ENCODE data around the gene CHMP3. TPM values are rescaled to one million over a fixed set of nuclear protein-coding genes. Genes with fewer than 3 reads are reported as not detected.

CHMP3 gene
- polyA plus RNA-seq, 1 donor from 2014 or later = 31.8 TPM

DNA sequence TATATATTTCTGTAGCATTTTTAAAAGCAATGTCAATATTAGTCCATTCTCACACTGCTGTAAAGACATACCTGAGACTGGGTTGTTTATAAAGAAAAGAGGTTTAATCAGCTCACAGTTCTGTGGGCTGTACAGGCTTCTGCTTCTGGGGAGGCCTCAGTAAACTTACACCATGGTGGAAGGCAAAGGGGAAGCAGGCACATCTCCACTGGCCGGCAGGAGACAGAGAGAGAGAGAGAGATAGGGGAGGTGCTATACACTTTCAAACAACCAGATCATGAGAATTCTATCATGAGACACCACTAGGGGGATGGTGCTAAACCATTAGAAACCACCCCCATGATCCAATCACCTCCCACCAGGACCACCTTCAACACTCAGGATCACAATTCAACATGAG lies 43.1 kb downstream of the CHMP3 start:
- no peaks in the 10 kb centered on the region for H3K27me3 ChIP-seq (ENCODE audit: insufficient read depth, low read depth, low read length)
- no peaks in the 10 kb centered on the region for H3K79me2 ChIP-seq (replicated peaks; ENCODE audit: insufficient read depth, low read length)
- H3K4me3 ChIP-seq (ENCODE audit: low read length) = no peak overlapping the region
- no peaks in the 10 kb centered on the region for H4K20me1 ChIP-seq (ENCODE audit: insufficient read depth)
- H3K27ac ChIP-seq (ENCODE audit: low read length) = no peak overlapping the region
- H3K36me3 ChIP-seq (ENCODE audit: insufficient read depth, low read length) = no peaks in the 10 kb centered on the region
- H3F3A ChIP-seq (ENCODE audit: insufficient read depth, low read length, poor library complexity, severe bottlenecking) = no peaks in the 10 kb centered on the region
- no peak overlapping the region for H2AFZ ChIP-seq (ENCODE audit: low read depth, low read length)
- no peak overlapping the region for H3K4me2 ChIP-seq (ENCODE audit: low read length)
- TF ChIP-seq, protein P1, sequence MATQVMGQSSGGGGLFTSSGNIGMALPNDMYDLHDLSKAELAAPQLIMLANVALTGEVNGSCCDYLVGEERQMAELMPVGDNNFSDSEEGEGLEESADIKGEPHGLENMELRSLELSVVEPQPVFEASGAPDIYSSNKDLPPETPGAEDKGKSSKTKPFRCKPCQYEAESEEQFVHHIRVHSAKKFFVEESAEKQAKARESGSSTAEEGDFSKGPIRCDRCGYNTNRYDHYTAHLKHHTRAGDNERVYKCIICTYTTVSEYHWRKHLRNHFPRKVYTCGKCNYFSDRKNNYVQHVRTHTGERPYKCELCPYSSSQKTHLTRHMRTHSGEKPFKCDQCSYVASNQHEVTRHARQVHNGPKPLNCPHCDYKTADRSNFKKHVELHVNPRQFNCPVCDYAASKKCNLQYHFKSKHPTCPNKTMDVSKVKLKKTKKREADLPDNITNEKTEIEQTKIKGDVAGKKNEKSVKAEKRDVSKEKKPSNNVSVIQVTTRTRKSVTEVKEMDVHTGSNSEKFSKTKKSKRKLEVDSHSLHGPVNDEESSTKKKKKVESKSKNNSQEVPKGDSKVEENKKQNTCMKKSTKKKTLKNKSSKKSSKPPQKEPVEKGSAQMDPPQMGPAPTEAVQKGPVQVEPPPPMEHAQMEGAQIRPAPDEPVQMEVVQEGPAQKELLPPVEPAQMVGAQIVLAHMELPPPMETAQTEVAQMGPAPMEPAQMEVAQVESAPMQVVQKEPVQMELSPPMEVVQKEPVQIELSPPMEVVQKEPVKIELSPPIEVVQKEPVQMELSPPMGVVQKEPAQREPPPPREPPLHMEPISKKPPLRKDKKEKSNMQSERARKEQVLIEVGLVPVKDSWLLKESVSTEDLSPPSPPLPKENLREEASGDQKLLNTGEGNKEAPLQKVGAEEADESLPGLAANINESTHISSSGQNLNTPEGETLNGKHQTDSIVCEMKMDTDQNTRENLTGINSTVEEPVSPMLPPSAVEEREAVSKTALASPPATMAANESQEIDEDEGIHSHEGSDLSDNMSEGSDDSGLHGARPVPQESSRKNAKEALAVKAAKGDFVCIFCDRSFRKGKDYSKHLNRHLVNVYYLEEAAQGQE (IDR thresholded peaks at IDR 0.05; ENCODE audit: borderline replicate concordance) = no peak
- TF ChIP-seq EZH2 (IDR thresholded peaks at IDR 0.05; ENCODE audit: borderline replicate concordance, insufficient read depth, low read length, poor library complexity, severe bottlenecking) = no peak
- TF ChIP-seq MXI1 (conservative IDR thresholded peaks at IDR 0.05; ENCODE audit: poor library complexity, severe bottlenecking) = no peak
- TF ChIP-seq RAD21 (conservative IDR thresholded peaks at IDR 0.05) = no peak
- TF ChIP-seq POLR2AphosphoS5 (IDR thresholded peaks at IDR 0.05) = no peak
- TF ChIP-seq TAF1 (IDR thresholded peaks at IDR 0.05; ENCODE audit: low read depth) = no peak
- TF ChIP-seq, protein P2, sequence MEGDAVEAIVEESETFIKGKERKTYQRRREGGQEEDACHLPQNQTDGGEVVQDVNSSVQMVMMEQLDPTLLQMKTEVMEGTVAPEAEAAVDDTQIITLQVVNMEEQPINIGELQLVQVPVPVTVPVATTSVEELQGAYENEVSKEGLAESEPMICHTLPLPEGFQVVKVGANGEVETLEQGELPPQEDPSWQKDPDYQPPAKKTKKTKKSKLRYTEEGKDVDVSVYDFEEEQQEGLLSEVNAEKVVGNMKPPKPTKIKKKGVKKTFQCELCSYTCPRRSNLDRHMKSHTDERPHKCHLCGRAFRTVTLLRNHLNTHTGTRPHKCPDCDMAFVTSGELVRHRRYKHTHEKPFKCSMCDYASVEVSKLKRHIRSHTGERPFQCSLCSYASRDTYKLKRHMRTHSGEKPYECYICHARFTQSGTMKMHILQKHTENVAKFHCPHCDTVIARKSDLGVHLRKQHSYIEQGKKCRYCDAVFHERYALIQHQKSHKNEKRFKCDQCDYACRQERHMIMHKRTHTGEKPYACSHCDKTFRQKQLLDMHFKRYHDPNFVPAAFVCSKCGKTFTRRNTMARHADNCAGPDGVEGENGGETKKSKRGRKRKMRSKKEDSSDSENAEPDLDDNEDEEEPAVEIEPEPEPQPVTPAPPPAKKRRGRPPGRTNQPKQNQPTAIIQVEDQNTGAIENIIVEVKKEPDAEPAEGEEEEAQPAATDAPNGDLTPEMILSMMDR (IDR thresholded peaks at IDR 0.05; ENCODE audit: poor library complexity, severe bottlenecking) = no peak
- no peaks in the 10 kb centered on the region for H3K9me3 ChIP-seq (ENCODE audit: low read length)
- H3K9ac ChIP-seq (ENCODE audit: low read length) = no peak overlapping the region
- no peaks in the 10 kb centered on the region for H3K9me2 ChIP-seq (ENCODE audit: insufficient read depth, low read length)

DNA sequence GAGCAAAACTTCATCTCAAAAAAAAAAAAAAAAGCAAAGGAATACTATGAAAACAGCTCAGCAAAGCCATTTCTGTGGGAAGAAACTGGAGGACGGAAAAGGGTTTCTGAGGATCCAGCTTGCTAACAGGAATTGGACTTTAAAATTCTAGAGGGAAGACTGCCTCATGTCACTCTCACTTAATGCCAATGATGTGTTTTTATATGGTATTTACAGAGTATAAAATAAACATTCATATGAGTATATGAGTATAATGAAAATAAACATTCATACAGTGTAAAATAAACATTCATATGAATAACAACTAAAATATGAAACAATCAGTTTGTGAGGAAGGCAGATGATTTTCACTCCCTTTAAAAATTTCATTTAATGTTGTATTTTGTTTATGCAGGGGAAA lies 43.9 kb downstream of the CHMP3 start:
- Histone ChIP-seq H3K4me2 (ENCODE audit: low read length) (no peak overlapping the region), H3K36me3 (ENCODE audit: insufficient read depth, low read length) (no peaks in the 10 kb centered on the region), H3K27ac (ENCODE audit: low read length) (no peak overlapping the region), H4K20me1 (ENCODE audit: insufficient read depth) (no peaks in the 10 kb centered on the region), H3K27me3 (ENCODE audit: insufficient read depth, low read depth, low read length) (no peaks in the 10 kb centered on the region), H3K9me2 (ENCODE audit: insufficient read depth, low read length) (no peaks in the 10 kb centered on the region), H2AFZ (ENCODE audit: low read depth, low read length) (no peak overlapping the region), H3K9me3 (ENCODE audit: low read length) (no peaks in the 10 kb centered on the region), H3K9ac (ENCODE audit: low read length) (no peak overlapping the region), H3K79me2 (replicated peaks; ENCODE audit: insufficient read depth, low read length) (no peaks in the 10 kb centered on the region), H3F3A (ENCODE audit: insufficient read depth, low read length, poor library complexity, severe bottlenecking) (no peaks in the 10 kb centered on the region), H3K4me3 (ENCODE audit: low read length) (no peak overlapping the region)
- TF ChIP-seq MXI1 (conservative IDR thresholded peaks at IDR 0.05; ENCODE audit: poor library complexity, severe bottlenecking) (no peak), POLR2AphosphoS5 (IDR thresholded peaks at IDR 0.05) (no peak), RAD21 (conservative IDR thresholded peaks at IDR 0.05) (no peak), SMC3 (conservative IDR thresholded peaks at IDR 0.05; ENCODE audit: poor library complexity) (no peak), EZH2 (IDR thresholded peaks at IDR 0.05; ENCODE audit: borderline replicate concordance, insufficient read depth, low read length, poor library complexity, severe bottlenecking) (no peak), EP300 (conservative IDR thresholded peaks at IDR 0.05; ENCODE audit: poor library complexity, severe bottlenecking) (no peak), TAF1 (IDR thresholded peaks at IDR 0.05; ENCODE audit: low read depth) (no peak)
- TF ChIP-seq, protein P2 (IDR thresholded peaks at IDR 0.05; ENCODE audit: poor library complexity, severe bottlenecking) = no peak
- TF ChIP-seq, protein P1 (IDR thresholded peaks at IDR 0.05; ENCODE audit: borderline replicate concordance) = no peak

Data from neural cell (in vitro differentiated cells).